ENCODE data around the gene RPS16.

The RPS16 gene

DNA sequence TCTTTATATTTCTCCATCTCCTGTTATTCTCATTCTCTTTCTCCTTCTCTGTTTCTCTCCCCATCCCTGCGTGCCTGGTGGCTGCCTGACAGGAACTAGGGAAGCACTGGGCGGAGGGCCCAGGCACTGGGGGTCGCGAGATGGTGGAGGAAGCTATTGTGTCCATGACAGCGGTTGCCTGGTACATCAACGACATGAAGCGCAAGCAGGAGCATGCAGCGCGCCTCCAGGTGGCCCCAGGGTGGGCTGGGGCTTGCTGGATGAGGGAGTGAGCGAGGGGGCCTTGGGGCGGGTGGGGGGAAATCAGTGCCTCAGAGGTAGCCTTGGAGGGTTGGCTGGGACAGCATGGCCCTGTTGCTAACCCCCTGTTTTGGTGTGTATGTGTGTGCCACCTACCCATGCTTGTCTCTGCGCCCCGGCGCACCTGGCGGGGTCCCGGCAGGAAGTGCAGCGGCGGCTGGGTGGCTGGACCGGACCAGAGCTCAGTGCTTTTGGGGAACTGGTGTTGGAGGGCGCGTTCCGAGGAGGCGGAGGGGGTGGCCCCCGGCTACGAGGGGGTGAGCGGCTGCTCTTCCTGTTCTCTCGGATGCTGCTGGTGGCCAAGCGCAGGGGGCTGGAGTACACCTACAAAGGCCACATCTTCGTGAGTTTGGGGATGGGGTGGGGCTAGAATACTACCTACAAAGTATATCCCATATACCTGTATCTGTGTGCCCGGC is 18.1 kb downstream of the RPS16 start:
- DNase-seq, result no peak

DNA sequence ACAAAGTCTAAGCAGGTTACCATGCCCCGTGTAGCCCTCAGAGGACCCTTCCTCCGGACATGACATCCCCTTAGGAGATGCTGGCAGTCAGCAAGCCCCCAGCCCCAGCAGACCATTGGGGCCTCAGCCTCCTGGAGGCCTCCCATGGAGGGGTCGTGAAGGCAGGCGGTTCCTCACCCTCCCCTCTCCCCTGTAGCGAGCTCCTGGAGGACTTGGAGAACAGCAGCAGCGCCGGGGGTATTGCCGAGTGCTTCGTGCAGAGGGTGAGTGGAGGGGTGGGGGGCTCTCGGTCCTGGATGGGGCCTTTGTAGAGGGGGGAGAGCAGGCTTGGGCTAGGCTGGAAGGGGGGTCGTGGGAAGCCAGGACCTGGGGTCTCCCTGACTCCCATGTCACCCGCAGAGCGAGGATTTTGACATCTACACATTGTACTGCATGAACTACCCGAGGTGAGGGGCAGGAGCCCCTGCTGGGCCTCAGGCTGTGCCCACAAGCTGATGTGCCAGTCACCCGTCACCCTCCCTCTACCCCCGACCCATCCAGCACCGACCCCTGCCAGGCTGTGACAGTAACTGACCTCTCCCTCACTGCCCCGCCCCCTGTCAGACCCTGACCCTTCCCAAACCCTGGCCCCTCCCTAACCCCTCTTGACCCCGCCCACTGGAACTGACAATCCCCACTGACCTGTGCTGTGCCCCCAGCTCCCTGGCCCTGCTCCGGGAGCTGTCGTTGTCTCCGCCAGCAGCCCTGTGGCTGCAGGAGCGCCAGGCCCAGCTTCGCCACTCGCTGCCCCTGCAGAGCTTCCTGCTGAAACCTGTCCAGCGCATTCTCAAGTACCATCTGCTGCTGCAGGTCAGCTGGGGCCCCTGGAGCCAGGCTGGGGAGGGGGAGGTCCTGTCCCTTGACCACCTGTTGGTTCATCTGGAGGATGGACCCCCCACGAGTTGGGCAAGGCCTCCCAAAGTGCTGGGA is 19.3 kb downstream of the RPS16 start:
- DNase-seq, result no peak

DNA sequence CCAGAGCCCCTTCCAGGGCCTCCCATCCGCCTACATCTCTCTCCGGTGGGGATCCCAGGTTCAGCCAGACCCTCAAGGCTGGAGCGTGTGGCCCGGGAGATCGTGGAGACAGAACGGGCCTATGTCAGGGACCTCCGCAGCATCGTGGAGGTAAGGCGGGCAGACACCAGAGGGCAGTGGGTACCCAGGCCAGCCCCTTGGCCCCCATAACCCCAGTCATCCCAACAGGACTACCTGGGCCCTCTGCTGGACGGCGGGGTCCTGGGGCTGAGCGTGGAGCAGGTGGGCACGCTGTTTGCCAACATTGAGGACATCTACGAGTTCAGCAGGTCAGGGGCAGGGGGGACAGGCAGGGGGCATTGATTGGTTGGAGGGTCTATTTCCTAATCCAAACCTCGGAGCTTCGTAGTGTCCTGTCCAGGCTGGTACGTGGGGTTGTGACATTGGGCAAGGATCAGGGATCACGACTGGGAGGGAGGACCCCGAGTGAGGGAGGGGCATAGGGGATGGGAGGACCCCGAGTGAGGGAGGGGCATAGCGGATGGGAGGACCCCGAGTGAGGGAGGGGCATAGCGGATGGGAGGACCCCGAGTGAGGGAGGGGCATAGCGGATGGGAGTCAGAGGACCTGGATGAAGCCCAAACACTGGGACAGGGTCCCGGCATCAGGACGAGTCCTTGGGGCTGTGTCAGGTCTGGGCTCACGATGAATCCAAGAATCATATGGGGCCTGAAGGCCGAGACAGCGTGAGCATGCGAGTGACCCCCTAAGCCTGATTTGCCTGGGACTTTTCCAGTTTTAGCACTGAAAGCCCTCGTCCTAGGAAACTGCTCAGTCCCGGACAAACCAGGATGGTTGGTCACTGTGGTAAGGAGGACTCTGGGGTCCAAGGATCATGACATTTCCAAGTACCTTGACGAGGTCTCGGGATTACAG is 20.4 kb downstream of the RPS16 start:
- no peak for DNase-seq

DNA sequence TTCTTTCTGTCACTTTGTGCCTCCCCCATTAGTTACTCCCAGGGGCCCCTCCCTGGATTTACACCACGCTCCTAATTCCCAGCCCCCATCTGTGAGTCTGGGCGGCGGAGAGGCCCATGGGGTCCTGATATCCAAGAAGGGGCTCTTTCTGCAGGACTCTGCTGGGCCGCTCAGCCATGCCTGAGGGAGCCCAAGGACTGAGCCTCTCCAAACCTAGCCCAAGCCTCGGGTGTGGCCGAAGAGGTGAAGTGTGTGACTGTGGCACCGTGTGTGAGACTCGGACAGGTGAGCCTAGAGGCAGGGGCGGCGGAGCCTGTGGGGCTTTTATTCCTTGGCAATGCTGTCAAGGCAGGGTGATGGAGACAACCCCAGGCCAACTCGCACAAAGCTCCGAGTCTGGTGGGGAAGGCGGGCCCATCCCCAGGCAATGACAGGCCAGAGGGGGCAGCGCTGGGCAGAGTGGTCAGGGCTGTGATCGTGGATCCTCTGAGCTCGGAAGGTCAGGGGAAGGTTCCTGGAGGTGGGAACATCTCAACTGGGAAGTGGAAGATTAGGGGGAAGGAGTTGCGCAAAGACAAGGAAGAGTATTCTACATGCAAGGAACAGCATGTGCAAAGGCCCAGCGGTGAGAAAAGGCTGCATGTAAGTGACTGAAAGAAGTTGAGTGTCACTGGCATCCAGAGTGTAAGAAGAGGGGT is 21.7 kb downstream of the RPS16 start:
- peak; percentile 50 for DNase-seq

DNA sequence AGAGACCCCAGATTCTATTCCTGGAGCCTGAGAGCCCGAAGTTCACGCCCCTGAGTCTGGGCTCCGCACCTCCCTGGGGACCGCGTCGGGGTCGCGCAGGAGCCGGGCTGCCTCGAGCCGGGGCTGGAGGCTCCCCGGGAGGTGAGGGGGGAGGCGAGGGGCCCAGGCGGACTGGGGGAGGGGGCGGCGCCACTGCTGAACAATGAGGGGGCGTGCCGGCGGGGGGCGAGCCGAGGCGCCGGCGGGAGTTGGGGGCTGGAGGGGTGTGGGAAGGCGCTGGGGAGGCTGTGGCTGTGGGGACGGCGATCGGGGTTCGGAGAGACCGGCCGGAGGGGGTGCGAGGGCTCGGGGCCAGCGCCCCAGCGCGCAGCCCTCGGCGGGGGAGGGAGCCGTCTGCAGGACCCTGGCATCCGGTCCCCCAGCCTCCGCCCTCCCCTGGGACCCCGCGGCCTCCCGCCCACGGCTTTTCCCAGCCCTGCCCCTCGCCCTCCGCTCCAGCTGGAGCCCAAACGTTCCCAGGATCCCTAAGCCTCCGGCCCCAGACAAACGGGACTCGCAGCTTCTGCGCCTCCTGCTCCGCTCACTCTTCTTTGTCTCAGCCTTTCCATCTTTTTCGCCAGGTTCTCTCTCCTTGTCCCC is 22.4 kb downstream of the RPS16 start:
- DNase-seq, result peak; percentile 82

DNA sequence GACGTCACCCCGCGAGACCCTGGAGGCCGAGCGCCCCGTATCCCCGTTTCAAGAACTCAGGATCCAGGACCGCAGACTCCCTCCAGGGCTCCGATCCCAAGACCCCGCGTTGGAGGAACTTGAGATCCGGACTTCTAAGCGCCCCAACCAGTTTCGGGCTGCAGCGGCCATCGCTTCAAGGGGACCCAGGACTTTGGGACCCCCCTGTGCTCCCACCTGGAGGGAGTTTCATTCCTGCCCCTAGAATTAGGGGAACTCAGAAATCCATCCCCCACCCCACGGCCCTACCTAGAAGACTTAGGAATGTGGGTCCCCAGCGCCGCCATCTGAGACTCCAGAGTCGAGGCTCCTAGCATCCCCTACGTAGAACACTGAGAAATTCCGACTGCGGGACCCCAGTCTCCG is 22.9 kb downstream of the RPS16 start:
- no peak for DNase-seq

DNA sequence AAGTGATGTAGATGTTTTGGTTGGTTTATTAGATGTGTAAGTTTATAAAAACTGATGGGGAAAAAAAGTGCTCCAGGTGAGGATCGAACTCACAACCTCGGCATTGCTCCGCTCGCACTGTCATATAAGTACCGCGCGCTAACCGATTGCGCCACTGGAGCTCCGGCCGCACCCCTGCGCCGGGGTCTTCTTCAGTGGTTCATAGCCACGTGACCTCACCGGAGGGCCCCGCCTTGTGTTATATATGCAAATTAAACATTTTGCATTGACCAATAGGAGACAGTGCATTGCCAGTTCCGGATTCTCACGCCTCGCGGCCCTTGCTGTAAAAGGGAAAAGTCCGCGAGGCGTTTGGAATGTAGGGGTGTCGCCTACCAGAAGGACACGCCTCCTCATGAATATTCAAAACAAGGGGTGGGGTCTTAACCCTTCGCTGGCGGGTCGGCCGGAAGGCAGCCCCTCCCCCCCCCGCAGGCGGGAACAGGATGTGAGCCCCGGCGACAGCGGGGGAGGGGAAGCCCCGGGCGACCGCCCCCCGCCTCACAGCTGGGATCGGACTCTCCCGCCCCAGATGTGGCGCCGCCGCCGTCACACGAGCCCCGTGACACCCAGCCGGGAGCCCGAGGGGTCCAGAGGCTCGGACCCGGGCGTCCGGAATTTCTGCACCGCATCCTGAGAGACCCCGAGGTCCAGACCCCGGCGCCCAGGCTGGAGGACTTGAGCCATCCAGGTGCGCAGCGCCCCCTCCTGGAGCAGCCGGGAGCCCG is 23.5 kb downstream of the RPS16 start, which contains the start of gene PLEKHG2:
PLEKHG2 (plus strand) TSS at position 570 of the 767 bp plus-strand sequence. CDS start 1,418 bp downstream, outside the sequence.
- peak; percentile 100 for DNase-seq

DNA sequence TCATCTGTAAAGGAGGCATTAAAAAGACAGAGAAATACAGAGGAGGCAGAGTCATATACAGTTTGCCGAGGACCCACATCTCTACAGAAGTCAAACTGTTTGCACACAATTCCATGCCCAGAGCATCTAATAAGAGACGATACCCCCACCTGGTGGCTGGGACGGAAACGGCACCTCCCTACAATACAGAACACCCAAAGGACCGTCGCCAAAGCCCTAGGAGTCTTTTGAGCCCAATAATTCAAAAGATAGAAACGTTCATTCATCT is 24.0 kb downstream of the RPS16 start:
- peak; percentile 96 for DNase-seq

DNA sequence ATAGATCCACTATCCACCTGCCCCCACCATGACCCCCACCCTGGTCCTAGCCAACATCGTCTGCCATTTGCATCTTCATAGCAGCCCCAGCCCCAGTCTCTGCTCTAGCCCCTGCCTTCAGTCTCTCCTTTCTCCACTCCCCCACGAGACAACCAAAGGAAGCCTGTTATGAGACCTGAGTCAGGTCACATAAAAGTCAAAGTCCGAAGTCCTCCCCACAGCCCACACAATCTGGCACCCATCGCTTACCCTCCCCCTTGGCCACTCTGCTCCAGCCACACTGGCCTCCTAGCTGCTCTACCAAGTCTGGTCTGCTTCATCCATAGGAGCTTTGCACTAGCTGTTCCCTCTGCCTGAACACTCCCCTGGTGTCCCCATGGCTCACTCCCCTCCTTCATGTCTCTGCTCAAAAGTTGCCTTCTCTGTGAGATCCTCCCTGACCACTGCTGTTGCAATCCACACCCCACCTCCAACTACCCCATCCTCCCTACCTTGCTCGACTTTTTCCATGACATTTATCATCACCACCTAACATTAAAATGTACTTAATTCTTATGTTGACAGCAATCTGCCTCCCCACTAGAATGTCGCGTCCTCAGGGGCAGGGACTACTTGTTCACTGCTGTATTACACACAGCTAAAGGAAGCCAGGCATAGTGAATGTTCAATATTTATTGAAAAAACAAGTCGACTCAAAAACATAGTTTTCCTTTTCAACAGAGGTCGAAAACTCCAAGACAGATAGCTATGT is 24.5 kb downstream of the RPS16 start:
- no peak for DNase-seq

DNA sequence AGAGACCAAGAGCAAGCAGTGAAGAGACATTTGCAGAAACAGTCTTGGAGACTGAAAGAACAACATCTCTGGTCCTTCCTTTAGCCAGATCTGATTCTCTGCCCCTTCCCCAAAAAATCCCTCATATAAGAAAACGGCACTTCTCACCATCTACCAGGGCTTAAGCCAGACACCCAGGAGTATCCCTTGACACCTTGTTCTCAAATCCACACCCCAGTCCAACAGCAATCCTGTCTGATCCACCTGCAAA is 25.0 kb downstream of the RPS16 start:
- DNase-seq, result no peak

DNA sequence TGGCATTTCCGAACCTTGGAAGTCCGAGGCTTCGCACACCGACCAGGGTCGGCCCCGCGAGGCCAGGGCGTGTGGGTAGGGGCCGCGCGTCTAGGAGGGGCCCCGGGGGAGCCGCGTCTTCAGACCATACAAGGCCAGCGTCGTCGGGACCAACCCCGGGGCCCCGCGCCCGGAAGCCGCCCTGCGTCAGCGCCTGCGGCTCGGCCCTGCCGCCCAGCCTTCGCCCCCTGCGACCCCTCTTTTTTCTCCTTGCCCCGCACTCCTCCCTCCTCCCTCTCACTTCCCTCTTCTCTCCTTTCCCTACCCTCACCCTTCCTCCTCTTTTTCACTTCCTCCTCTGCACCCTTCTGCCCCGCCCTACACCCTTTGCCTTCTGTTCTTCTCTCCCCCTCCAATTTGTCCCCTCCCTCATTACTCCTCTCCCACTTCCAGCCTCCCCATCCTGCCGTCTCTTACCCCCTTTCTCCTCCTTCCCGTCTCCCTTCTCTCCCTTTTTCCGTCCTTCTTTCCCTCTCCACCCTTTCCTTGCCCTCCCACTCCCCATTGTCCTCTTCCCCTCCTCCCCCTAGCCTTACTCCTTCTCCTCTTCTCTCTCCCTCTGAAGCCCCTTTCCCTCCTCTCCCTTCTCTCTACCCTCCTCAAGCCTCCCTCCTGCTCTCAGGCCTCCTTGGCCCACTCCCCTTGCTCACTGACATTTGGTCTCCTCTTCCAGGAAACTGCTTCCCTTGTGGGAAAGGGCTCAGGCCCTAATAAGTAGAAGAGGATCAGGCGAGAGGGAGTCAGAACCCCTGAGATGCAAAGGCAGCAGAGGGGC is 25.5 kb downstream of the RPS16 start:
- peak; percentile 72 for DNase-seq

DNA sequence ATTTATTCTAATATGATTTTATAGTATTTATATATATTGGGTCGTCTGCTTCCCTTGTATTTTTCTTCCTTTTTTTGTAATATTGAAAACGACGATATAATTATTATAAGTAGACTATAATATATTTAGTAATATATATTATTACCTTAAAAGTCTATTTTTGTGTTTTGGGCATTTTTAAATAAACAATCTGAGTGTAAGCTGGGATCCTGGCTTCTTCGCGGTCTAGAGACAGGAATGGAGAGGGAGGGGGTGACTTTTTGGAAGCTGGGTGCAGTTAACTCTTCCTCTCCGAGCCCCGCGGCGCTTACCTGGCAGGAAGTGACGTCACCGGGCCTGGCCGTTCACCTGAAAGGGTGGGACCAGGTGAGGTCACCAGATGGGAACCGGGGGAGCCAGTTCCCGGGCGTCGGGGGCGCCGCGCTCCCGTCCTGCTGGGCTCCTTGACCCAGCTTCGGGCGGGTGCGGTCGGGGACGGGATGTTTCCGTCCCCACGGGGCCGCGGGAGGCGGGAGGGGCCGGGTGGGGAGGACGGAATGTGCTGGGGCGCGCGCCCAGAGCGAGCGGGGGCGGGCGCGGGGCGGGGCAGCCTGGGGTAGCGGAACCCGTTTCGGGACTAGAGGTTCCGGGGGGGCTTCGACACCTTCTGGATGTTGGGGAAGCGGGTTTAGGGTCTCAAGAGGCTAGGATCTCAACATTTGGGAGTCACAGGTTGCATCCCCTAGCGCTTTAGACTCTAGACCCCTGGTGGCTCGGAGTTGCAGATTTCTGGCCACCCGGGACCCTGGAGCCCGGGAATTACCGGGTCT is 26.3 kb downstream of the RPS16 start:
- DNase-seq, result peak; percentile 100

DNA sequence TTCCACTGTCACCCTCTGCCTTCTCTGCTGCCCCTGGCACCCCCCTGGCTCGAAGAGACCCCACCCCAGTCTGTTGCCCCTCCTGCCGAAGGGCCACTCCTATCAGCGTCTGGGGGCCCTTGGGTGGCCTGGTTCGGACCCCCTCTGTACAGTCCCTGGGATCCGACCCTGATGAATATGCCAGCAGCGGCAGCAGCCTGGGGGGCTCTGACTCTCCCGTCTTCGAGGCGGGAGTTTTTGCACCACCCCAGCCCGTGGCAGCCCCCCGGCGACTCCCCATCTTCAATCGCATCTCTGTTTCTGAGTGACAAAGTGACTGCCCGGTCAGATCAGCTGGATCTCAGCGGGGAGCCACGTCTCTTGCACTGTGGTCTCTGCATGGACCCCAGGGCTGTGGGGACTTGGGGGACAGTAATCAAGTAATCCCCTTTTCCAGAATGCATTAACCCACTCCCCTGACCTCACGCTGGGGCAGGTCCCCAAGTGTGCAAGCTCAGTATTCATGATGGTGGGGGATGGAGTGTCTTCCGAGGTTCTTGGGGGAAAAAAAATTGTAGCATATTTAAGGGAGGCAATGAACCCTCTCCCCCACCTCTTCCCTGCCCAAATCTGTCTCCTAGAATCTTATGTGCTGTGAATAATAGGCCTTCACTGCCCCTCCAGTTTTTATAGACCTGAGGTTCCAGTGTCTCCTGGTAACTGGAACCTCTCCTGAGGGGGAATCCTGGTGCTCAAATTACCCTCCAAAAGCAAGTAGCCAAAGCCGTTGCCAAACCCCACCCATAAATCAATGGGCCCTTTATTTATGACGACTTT is 27.1 kb downstream of the RPS16 start:
- DNase-seq, result peak; percentile 61

DNA sequence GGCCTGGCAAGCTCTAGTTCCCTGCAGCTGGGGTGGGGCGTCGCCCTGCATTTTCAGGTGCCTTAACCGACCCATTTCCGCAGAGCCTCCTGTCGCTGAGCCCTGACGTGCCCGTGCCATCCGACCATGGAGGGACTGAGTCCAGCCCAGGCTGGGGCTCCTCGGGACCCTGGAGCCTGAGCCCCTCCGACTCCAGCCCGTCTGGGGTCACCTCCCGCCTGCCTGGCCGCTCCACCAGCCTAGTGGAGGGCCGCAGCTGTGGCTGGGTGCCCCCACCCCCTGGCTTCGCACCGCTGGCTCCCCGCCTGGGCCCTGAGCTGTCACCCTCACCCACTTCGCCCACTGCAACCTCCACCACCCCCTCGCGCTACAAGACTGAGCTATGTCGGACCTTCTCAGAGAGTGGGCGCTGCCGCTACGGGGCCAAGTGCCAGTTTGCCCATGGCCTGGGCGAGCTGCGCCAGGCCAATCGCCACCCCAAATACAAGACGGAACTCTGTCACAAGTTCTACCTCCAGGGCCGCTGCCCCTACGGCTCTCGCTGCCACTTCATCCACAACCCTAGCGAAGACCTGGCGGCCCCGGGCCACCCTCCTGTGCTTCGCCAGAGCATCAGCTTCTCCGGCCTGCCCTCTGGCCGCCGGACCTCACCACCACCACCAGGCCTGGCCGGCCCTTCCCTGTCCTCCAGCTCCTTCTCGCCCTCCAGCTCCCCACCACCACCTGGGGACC is 27.9 kb downstream of the RPS16 start:
- DNase-seq, result no peak

DNA sequence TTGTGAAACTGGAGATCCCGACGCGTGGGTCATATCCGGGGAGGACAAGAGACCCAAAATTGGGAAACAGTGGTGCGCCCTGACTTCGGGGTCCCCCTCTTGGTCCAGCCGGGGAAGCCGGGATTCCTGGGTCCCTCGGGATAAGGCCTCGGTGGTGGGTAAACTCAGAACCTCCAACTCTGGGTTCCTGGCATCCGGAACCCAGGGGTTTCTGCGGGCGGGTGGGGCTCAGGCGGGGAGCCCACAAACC is 28.4 kb downstream of the RPS16 start:
- DNase-seq, result no peak

DNA sequence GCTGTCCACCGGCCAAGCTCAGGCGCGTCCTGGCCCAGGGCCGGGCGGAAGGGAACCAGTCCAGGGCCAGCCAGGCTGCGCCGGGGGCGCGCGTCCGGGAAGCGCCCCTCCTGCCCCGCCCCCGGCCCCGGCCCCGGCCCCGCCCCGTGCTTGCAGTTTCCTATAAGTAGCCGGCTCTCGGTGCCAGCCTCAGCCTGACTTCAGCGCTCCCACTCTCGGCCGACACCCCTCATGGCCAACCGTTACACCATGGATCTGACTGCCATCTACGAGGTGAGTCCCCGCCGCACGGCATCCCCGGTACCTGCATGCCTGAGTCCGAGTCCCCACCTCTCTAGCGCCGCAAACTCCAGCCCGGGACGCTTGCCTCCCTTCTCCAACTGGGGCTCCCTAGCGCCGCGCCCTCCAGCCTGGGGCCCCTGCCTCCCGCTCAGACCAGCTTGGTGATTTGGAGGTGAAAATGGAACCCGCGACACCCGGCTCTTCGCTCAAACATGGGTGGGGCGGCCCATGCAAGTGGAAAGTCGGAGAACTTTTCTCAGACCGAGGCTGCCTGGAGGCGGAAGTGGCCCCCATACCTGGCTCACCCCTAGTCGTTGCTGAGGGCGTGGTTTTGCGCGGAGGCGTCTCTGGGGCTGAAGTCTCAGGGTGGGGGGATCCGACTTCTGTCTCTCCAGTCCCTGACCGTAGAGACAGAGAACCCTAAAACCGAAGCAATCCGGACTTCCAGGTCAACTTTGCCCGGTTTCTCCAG is 28.9 kb downstream of the RPS16 start, which contains the start of gene ZFP36:
ZFP36 (plus strand) TSS at position 192 of the 754 bp plus-strand sequence; CDS start at position 250, 58 bp downstream.
- peak; percentile 91 for DNase-seq

All from NCI-H345 (cell line).